AG20443 (cell line): ENCODE measurements around the gene ADD1.

Experiments used
- DNase-seq: peaks from one replicate; pipeline ENCODE4 v3.0.0; 2012; ENCODE audit warnings: low spot score, mixed read lengths

ADD1 gene

GRCh38 chr4:2805712-2806389 is 37.8 kb upstream of the ADD1 start:
- DNase-seq = no peak

GRCh38 chr4:2806390-2807355 is 37.0 kb upstream of the ADD1 start:
- DNase-seq = peak; percentile 83

- no peak for DNase-seq
Measured at GRCh38 chr4:2807571-2807970, 36.1 kb upstream of the ADD1 start.

GRCh38 chr4:2808001-2808400 is 35.6 kb upstream of the ADD1 start:
- no peak for DNase-seq

GRCh38 chr4:2809610-2810180 is 33.9 kb upstream of the ADD1 start:
- no peak for DNase-seq

- DNase-seq = no peak
Measured at GRCh38 chr4:2810388-2810787, 33.3 kb upstream of the ADD1 start.

GRCh38 chr4:2811830-2812611 is 31.6 kb upstream of the ADD1 start:
- peak; percentile 76 for DNase-seq

GRCh38 chr4:2812612-2813354 is 30.9 kb upstream of the ADD1 start:
- DNase-seq = peak; percentile 41

GRCh38 chr4:2813446-2814405 is 29.9 kb upstream of the ADD1 start:
- no peak for DNase-seq

- DNase-seq = no peak
Measured at GRCh38 chr4:2814627-2815270, 28.9 kb upstream of the ADD1 start.

- no peak for DNase-seq
Measured at GRCh38 chr4:2816401-2816954, 27.2 kb upstream of the ADD1 start.

- DNase-seq = no peak
Measured at GRCh38 chr4:2817137-2817536, 26.5 kb upstream of the ADD1 start.

GRCh38 chr4:2817701-2818350 is 25.8 kb upstream of the ADD1 start:
- peak; percentile 78 for DNase-seq

GRCh38 chr4:2818351-2818939 is 25.2 kb upstream of the ADD1 start:
- no peak for DNase-seq

GRCh38 chr4:2819244-2820215 is 24.1 kb upstream of the ADD1 start:
- DNase-seq = no peak

GRCh38 chr4:2820216-2820982 is 23.2 kb upstream of the ADD1 start:
- no peak for DNase-seq
